GM23248 (cell line): ENCODE data around the gene PAX7. TPM values are rescaled to one million over a fixed set of nuclear protein-coding genes. Genes with fewer than 3 reads are reported as not detected.

Experiments
- DNase-seq: peaks from one replicate; pipeline ENCODE4 v3.0.0-alpha.2; 2015
- H2AFZ ChIP-seq: fragments of 200-600 bp; sonication (generic); 2 replicates; pipeline ENCODE4 v1.6.1; 2016; ENCODE audit warnings: antibody characterized with exemption
- H3F3A ChIP-seq: fragments of 200-600 bp; sonication (generic); 2 replicates; pipeline ENCODE4 v1.6.1; 2016; ENCODE audit warnings: mild to moderate bottlenecking, antibody characterized with exemption, mixed run types; ENCODE audit not compliant: insufficient read depth
- H3K27ac ChIP-seq: fragments of 200-600 bp; sonication (generic); 2 replicates; pipeline ENCODE4 v1.5.1; 2016; ENCODE audit warnings: mild to moderate bottlenecking
- H3K27me3 ChIP-seq: fragments of 200-600 bp; sonication (generic); replicated peaks from 2 replicates; pipeline ENCODE4 v1.6.1; 2016; ENCODE audit warnings: mild to moderate bottlenecking; ENCODE audit not compliant: insufficient read depth
- H3K36me3 ChIP-seq: fragments of 200-600 bp; sonication (generic); 2 replicates; pipeline ENCODE4 v1.6.1; 2016; ENCODE audit warnings: low read depth, mild to moderate bottlenecking
- H3K4me1 ChIP-seq: fragments of 200-600 bp; sonication (generic); 2 replicates; pipeline ENCODE4 v1.6.1; 2016; ENCODE audit warnings: mild to moderate bottlenecking; ENCODE audit not compliant: insufficient read depth
- H3K4me2 ChIP-seq: fragments of 200-600 bp; sonication (generic); one replicate; pipeline ENCODE4 v1.6.1; 2016; ENCODE audit warnings: mild to moderate bottlenecking; ENCODE audit not compliant: unreplicated experiment
- H3K4me3 ChIP-seq: fragments of 200-600 bp; sonication (generic); 2 replicates; pipeline ENCODE4 v1.5.1; 2016; ENCODE audit warnings: mild to moderate bottlenecking
- H3K79me2 ChIP-seq: fragments of 200-600 bp; sonication (generic); 2 replicates; pipeline ENCODE4 v1.6.1; 2016; ENCODE audit warnings: mild to moderate bottlenecking; ENCODE audit not compliant: insufficient read depth
- H3K9ac ChIP-seq: fragments of 200-600 bp; sonication (generic); 2 replicates; pipeline ENCODE4 v1.6.1; 2016; ENCODE audit warnings: mild to moderate bottlenecking
- H3K9me2 ChIP-seq: fragments of 200-600 bp; sonication (generic); 2 replicates; pipeline ENCODE4 v1.6.1; 2016; ENCODE audit warnings: mixed run types, mild to moderate bottlenecking, moderate library complexity; ENCODE audit not compliant: insufficient read depth
- H3K9me3 ChIP-seq: fragments of 200-600 bp; sonication (generic); one replicate; pipeline ENCODE4 v1.6.1; 2017; ENCODE audit warnings: low read depth
- H4K20me1 ChIP-seq: fragments of 200-600 bp; sonication (generic); 2 replicates; pipeline ENCODE4 v1.6.0; 2016; ENCODE audit not compliant: insufficient read depth
- EZH2 ChIP-seq: fragments of 200-600 bp; sonication (generic); IDR thresholded peaks from 2 replicates; pipeline ENCODE4 v1.6.1; 2018; ENCODE audit warnings: antibody characterized with exemption, mild to moderate bottlenecking; ENCODE audit not compliant: insufficient read depth, poor library complexity, severe bottlenecking
- EZH2phosphoT487 ChIP-seq: fragments of 200-600 bp; sonication (generic); IDR thresholded peaks from 2 replicates; pipeline ENCODE4 v1.6.1; 2018; ENCODE audit warnings: antibody characterized with exemption, moderate library complexity, mild to moderate bottlenecking, low read depth; ENCODE audit not compliant: insufficient read depth
- WGBS, 2 experiments: methylation state at CpG; one replicate each; pipeline ENCODE4 v1.1.6; 2015 to 2017; ENCODE audit warnings: low lambda C conversion rate in 2 of 2, low coverage in 1 of 2; ENCODE audit errors: missing lambda C conversion rate in 2 of 2; 5-methylcytosine and 5-hydroxymethylcytosine counted together
- in situ Hi-C: fragments of 300-500 bp; cut with MboI; formaldehyde crosslinking; loops from 2 replicates; pipeline ENCODE4 v1.15.0; 2020
- polyA plus RNA-seq: library from polyadenylated mRNA; unstranded; fragments of >200 nt; fragmentation: Nextera tagmentation; extraction: Ambion mirVana; gene quantifications from 2 replicates; pipeline ENCODE4 v1.2.1, GENCODE V29; 2016
- total RNA-seq: library from RNA; depleted of rRNA; stranded (reverse); fragments of >200 nt; shearing (Covaris generic); gene quantifications from 2 replicates; pipeline ENCODE4 v1.2.3, GENCODE V29; 2014

The PAX7 gene
- total and polyA plus RNA-seq, 2 experiments from 2014 or later = not detected

GRCh38 chr1:18629659-18630510 is 761 bp upstream of the PAX7 start:
- no peak for DNase-seq
- Histone ChIP-seq H3K27ac (no peak overlapping the region), H3K4me2 (no peak overlapping the region), H3K9ac (no peak overlapping the region), H3K27me3 (peaks cover 73% of the 10 kb centered on the region), H4K20me1 (no peaks in the 10 kb centered on the region), H3K79me2 (no peaks in the 10 kb centered on the region), H3K9me2 (no peaks in the 10 kb centered on the region), H2AFZ (no peak overlapping the region), H3K4me1 (no peaks in the 10 kb centered on the region), H3F3A (no peaks in the 10 kb centered on the region), H3K4me3 (no peak overlapping the region), H3K9me3 (no peaks in the 10 kb centered on the region), H3K36me3 (no peaks in the 10 kb centered on the region)
- in situ Hi-C loops = no loop called here
- TF ChIP-seq EZH2phosphoT487 (0 out of 2 replicates have a peak, but pooled peaks have one; percentile 32), EZH2 (peak; percentile 65)
- 9% methylated on average over 35 to 38 of the region's 39 CpGs for WGBS, 2 experiments

- no peaks in the 10 kb centered on the region for H3K36me3 ChIP-seq
- WGBS, 2 experiments = 8 to 13% methylated on average over 38 to 53 of the region's 53 CpGs
- H2AFZ ChIP-seq = no peak overlapping the region
- in situ Hi-C loops = no loop called here
- no peaks in the 10 kb centered on the region for H4K20me1 ChIP-seq
- H3K4me3 ChIP-seq = no peak overlapping the region
- H3K9ac ChIP-seq = no peak overlapping the region
- peaks cover 79% of the 10 kb centered on the region for H3K27me3 ChIP-seq
- no peaks in the 10 kb centered on the region for H3K9me2 ChIP-seq
- H3K9me3 ChIP-seq = no peaks in the 10 kb centered on the region
- DNase-seq = no peak
- H3K79me2 ChIP-seq = no peaks in the 10 kb centered on the region
- no peaks in the 10 kb centered on the region for H3F3A ChIP-seq
- H3K4me1 ChIP-seq = no peaks in the 10 kb centered on the region
- no peak overlapping the region for H3K4me2 ChIP-seq
- H3K27ac ChIP-seq = no peak overlapping the region
- TF ChIP-seq EZH2phosphoT487 (0 out of 2 replicates have a peak, but pooled peaks have one; percentile 32), EZH2 (peak; percentile 91)
These were observed 1.0 kb downstream of the PAX7 start for GRCh38 chr1:18631496-18632217.

GRCh38 chr1:18632218-18632588 is 1.6 kb downstream of the PAX7 start:
- Histone ChIP-seq H3K36me3 (no peaks in the 10 kb centered on the region), H3F3A (no peaks in the 10 kb centered on the region), H3K9me3 (no peaks in the 10 kb centered on the region), H3K27ac (no peak overlapping the region), H3K27me3 (peaks cover 84% of the 10 kb centered on the region), H4K20me1 (no peaks in the 10 kb centered on the region), H3K79me2 (no peaks in the 10 kb centered on the region), H3K4me1 (no peaks in the 10 kb centered on the region), H3K4me2 (no peak overlapping the region), H3K9ac (no peak overlapping the region), H3K4me3 (no peak overlapping the region), H3K9me2 (no peaks in the 10 kb centered on the region), H2AFZ (no peak overlapping the region)
- in situ Hi-C loops = no loop called here
- WGBS, 2 experiments = 18 to 19% methylated on average over 23 of the region's 23 CpGs
- TF ChIP-seq EZH2phosphoT487 = peak; percentile 85
- no peak for TF ChIP-seq EZH2
- DNase-seq = no peak

- no peak for DNase-seq
These were observed 2.3 kb downstream of the PAX7 start for GRCh38 chr1:18632783-18633421.

More at GRCh38 chr1:18632783-18633421, 2.3 kb downstream of the PAX7 start:
- Histone ChIP-seq H4K20me1 (no peaks in the 10 kb centered on the region), H3K9me2 (no peaks in the 10 kb centered on the region), H2AFZ (no peak overlapping the region), H3K4me1 (no peaks in the 10 kb centered on the region), H3K27ac (no peak overlapping the region), H3K36me3 (no peaks in the 10 kb centered on the region), H3K9me3 (no peaks in the 10 kb centered on the region), H3F3A (no peaks in the 10 kb centered on the region), H3K79me2 (no peaks in the 10 kb centered on the region), H3K9ac (no peak overlapping the region), H3K27me3 (peaks cover 88% of the 10 kb centered on the region), H3K4me2 (no peak overlapping the region), H3K4me3 (no peak overlapping the region)
- TF ChIP-seq EZH2phosphoT487 (0 out of 2 replicates have a peak, but pooled peaks have one; percentile 36), EZH2 (no peak)
- 6% methylated on average over 30 to 48 of the region's 48 CpGs for WGBS, 2 experiments
- in situ Hi-C loops = no loop called here
